OCI-LY3 (cell line): Measurements from ENCODE around the gene EIF1.

Source experiments
- H2AFZ ChIP-seq: fragments of 200-600, 300-600 bp; shearing (Covaris generic); 2 replicates; pipeline ENCODE4 v1.6.0; 2014; ENCODE audit warnings: antibody characterized with exemption, low read depth, low read length
- H3K27ac ChIP-seq: fragments of 200-600, 300-600 bp; sonication (generic); 2 replicates; pipeline ENCODE4 v1.5.1; 2014; ENCODE audit warnings: mild to moderate bottlenecking, low read length, moderate library complexity, mixed read lengths
- H3K27me3 ChIP-seq: fragments of 200-600, 300-600 bp; sonication (generic); 2 replicates; pipeline ENCODE4 v1.6.1; 2014; ENCODE audit warnings: low read depth, low read length, mixed read lengths
- H3K36me3 ChIP-seq: fragments of 200-600, 300-600 bp; sonication (generic); replicated peaks from 2 replicates; pipeline ENCODE3; 2014; ENCODE audit warnings: low read depth, low read length, mixed read lengths
- H3K4me1 ChIP-seq: fragments of 300-600, 200-600 bp; sonication (generic); 2 replicates; pipeline ENCODE4 v1.6.1; 2014; ENCODE audit warnings: low read length, mixed read lengths
- H3K4me2 ChIP-seq: fragments of 200-600, 300-600 bp; sonication (generic); 2 replicates; pipeline ENCODE4 v1.6.1; 2014; ENCODE audit warnings: low read length, mixed read lengths
- H3K4me3 ChIP-seq: fragments of 300-600, 200-600 bp; sonication (generic); 2 replicates; pipeline ENCODE4 v1.5.1; 2014; ENCODE audit warnings: antibody characterized with exemption, mild to moderate bottlenecking, low read length, moderate library complexity
- H3K79me2 ChIP-seq: fragments of 300-600, 200-600 bp; shearing (Covaris generic); 2 replicates; pipeline ENCODE4 v1.6.1; 2014; ENCODE audit warnings: mild to moderate bottlenecking, low read length, mixed read lengths
- H3K9ac ChIP-seq: fragments of 300-600, 200-600 bp; shearing (Covaris generic); 2 replicates; pipeline ENCODE4 v1.6.0; 2014; ENCODE audit warnings: mild to moderate bottlenecking, low read length, moderate library complexity
- H3K9me3 ChIP-seq: fragments of 200-600, 300-600 bp; shearing (Covaris generic); 2 replicates; pipeline ENCODE4 v1.6.1; 2014; ENCODE audit warnings: low read length, mixed read lengths; ENCODE audit not compliant: insufficient read depth
- H4K20me1 ChIP-seq: fragments of 200-600, 300-600 bp; sonication (generic); 2 replicates; pipeline ENCODE4 v1.6.1; 2016; ENCODE audit warnings: low read length, mixed read lengths; ENCODE audit not compliant: insufficient read depth
- CTCF ChIP-seq: fragments of 200-600, 300-600 bp; sonication (generic); IDR thresholded peaks from 2 replicates; pipeline ENCODE4 v1.5.1; 2014; ENCODE audit warnings: antibody characterized with exemption, low read length, low read depth
- EZH2phosphoT487 ChIP-seq: fragments of 200-600 bp; shearing (Covaris generic); IDR thresholded peaks from 2 replicates; pipeline ENCODE4 v1.6.1; 2018; ENCODE audit warnings: antibody characterized with exemption, mixed run types, low read depth

The EIF1 gene

DNA sequence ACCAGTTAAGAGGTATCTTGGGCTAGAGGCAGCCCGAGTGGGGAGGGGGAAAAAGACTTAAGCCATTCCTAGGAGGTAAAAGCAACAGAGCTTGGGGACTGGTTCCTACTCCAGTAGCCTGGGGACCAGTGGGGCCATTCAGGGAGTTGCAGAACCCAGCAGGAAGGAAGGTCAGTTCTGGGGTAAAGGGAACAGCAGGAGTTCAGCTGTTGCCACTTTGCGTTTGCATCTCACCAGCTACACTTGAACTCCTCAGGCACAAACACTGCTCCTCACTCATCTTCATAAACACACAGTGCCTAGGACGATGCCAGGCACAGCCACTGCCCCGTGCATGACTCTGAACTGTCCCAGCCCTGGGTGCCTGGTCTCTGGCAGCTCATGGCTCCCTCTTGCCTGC is 41.8 kb downstream of the EIF1 start:
- Histone ChIP-seq H3K27me3 (peaks cover 20% of the 10 kb centered on the region), H3K27ac (no peak overlapping the region), H3K36me3 (no peaks in the 10 kb centered on the region), H3K4me2 (no peak overlapping the region), H3K9me3 (no peaks in the 10 kb centered on the region), H3K4me3 (no peak overlapping the region), H3K79me2 (no peaks in the 10 kb centered on the region), H3K4me1 (no peaks in the 10 kb centered on the region), H2AFZ (no peak overlapping the region), H4K20me1 (no peaks in the 10 kb centered on the region), H3K9ac (no peak overlapping the region)
- no peak for TF ChIP-seq EZH2phosphoT487

GRCh38 chr17:41731836-41732235 is 43.2 kb downstream of the EIF1 start:
- Histone ChIP-seq H3K27me3 (peaks cover 20% of the 10 kb centered on the region), H3K4me2 (no peak overlapping the region), H2AFZ (no peak overlapping the region), H3K9me3 (no peaks in the 10 kb centered on the region), H3K79me2 (no peaks in the 10 kb centered on the region), H3K4me3 (no peak overlapping the region), H3K9ac (no peak overlapping the region), H4K20me1 (no peaks in the 10 kb centered on the region), H3K4me1 (no peaks in the 10 kb centered on the region), H3K36me3 (no peaks in the 10 kb centered on the region), H3K27ac (no peak overlapping the region)
- no peak for TF ChIP-seq CTCF
- no peak for TF ChIP-seq EZH2phosphoT487

DNA sequence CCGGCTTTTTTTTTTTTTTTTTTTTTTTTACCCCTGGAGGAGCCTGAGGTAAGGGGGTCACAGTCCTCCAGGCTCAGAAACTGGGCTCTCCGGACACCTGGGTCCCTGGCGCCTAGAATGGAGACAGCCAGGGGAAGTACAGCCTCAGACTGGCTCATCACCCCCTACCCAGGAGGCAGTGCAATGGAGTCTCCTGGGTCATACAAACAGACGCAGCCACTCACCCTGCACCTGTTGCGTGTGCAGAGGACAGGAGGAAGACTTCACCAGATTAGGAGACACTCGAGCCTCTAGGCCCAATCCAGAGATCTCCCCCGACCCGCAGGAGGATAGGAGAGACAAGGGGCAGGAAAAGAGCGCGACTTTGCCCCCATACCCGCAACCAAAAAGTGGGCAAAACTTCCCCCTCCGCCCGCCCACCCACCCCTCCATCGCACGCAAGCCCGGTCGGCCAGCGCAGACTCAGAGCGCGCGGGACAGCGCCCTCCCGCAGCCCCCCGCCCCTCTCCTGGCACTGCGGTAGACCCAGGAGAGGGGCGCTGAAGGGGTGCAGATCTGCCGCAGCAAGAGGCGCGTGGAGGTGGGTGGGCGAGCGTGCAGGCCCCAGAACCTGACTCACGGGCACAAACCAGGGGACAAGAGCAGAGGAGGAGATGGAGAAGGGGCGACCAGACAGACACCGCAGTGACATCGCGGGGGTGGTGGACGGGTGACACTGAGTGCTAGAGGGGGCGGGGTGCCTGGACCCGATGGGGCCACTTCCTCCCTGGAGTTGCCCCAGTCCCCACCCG is 44.9 kb downstream of the EIF1 start:
- no peak overlapping the region for H3K4me2 ChIP-seq
- H3K4me3 ChIP-seq = no peak overlapping the region
- peaks cover 24% of the 10 kb centered on the region for H3K27me3 ChIP-seq

GRCh38 chr17:41734139-41734948 is 45.7 kb downstream of the EIF1 start, which contains the start of gene HAP1:
Gene HAP1 (minus strand): TSS chr17:41734643. CDS start chr17:41734634, 9 bp downstream.
- Histone ChIP-seq H3K79me2 (no peaks in the 10 kb centered on the region), H3K9ac (no peak within 1 kb of the TSS), H3K9me3 (no peaks in the 10 kb centered on the region), H3K4me1 (peaks cover 7% of the 10 kb centered on the region), H3K4me3 (no peak within 1 kb of the TSS), H3K27ac (no peak within 1 kb of the TSS), H4K20me1 (no peaks in the 10 kb centered on the region), H2AFZ (no peak within 1 kb of the TSS), H3K27me3 (peaks cover 24% of the 10 kb centered on the region), H3K36me3 (no peaks in the 10 kb centered on the region), H3K4me2 (no peak within 1 kb of the TSS)
- no peak for TF ChIP-seq CTCF
- TF ChIP-seq EZH2phosphoT487 = no peak

More for the DNA sequence above, 44.9 kb downstream of the EIF1 start:
- H3K79me2 ChIP-seq = no peaks in the 10 kb centered on the region
- H3K36me3 ChIP-seq = no peaks in the 10 kb centered on the region
- no peak overlapping the region for H2AFZ ChIP-seq
- no peak overlapping the region for H3K27ac ChIP-seq
- H3K4me1 ChIP-seq = peaks cover 5% of the 10 kb centered on the region
- H3K9ac ChIP-seq = no peak overlapping the region
- H3K9me3 ChIP-seq = no peaks in the 10 kb centered on the region
- TF ChIP-seq CTCF = no peak
- TF ChIP-seq EZH2phosphoT487 = no peak
- H4K20me1 ChIP-seq = no peaks in the 10 kb centered on the region
